C1 segment of cervical spinal cord (tissue), 14 donors: ENCODE measurements around the gene DCD.

Experiments used
- DNase-seq, 14 donors: peaks; one replicate each; lab custom pipeline; 2025; lab: John Stamatoyannopoulos, UW

DCD gene

GRCh38 chr12:54608156-54608555, 40.0 kb downstream of the DCD start:
- peak in 1 of 14 donors; percentile 42 for DNase-seq

- no peak for DNase-seq
These were observed 41.6 kb downstream of the DCD start for GRCh38 chr12:54606556-54606955.

- no peak for DNase-seq
These were observed 42.8 kb downstream of the DCD start for GRCh38 chr12:54605138-54605970.

GRCh38 chr12:54604436-54604835, 43.7 kb downstream of the DCD start:
- no peak for DNase-seq

GRCh38 chr12:54603872-54604271, 44.3 kb downstream of the DCD start:
- DNase-seq: no peak

- peak in 6 of 14 donors; percentile 7 to 31 (median 22) for DNase-seq
These were observed 44.9 kb downstream of the DCD start for GRCh38 chr12:54603173-54603814.

GRCh38 chr12:54602661-54603060, 45.5 kb downstream of the DCD start:
- no peak for DNase-seq

- peak in 1 of 14 donors; percentile 7 for DNase-seq
These were observed 46.3 kb downstream of the DCD start for GRCh38 chr12:54601841-54602240.

GRCh38 chr12:54598970-54599369, 49.2 kb downstream of the DCD start:
- DNase-seq: no peak

- peak in 9 of 14 donors; percentile 4 to 52 (median 29) for DNase-seq
These were observed 51.6 kb downstream of the DCD start for GRCh38 chr12:54596526-54596946.

- no peak for DNase-seq
These were observed 52.7 kb downstream of the DCD start for GRCh38 chr12:54595471-54595870.
